Esophagus squamous epithelium (tissue), 4 donors: ENCODE data around the gene LDHB.
"Not testable (repeated sequence)": the region's sequence is repeated elsewhere in the genome, so short reads cannot be mapped to it uniquely, and the experiment has no call there.

Experiments
- CTCF ChIP-seq, 6 experiments: fragments of 450-650 bp in 4 of 6; fragments of 200-600 bp in 2 of 6; sonication (generic) in 2 of 6; IDR thresholded peaks; one replicate each; pipeline ENCODE4 v1.5.1; 2016 to 2019; ENCODE audit warnings: antibody characterized with exemption in 6 of 6, mild to moderate bottlenecking in 4 of 6, moderate library complexity in 4 of 6
- POLR2A ChIP-seq, 4 donors: fragments of 450-650 bp; IDR thresholded peaks; one replicate each; pipeline ENCODE4 v1.6.1; 2017; ENCODE audit warnings: antibody characterized with exemption in 4 of 4, mild to moderate bottlenecking in 4 of 4, moderate library complexity in 3 of 4

- TF ChIP-seq CTCF, POLR2A (IDR thresholded peaks at IDR 0.05): not testable (repeated sequence)
Observed at GRCh38 chr12:21661396-21662093, 3.9 kb upstream of the LDHB start.
